ENCODE results near the gene CEP112. TPM values are rescaled to one million over a fixed set of nuclear protein-coding genes. Genes with fewer than 3 reads are reported as not detected.

The CEP112 gene
- total and polyA plus RNA-seq, 2 of the 4 experiments (the other 2 are of a cell fraction): 2.5 to 5.6 TPM

- H3K27me3 ChIP-seq (ENCODE audit: control insufficient read depth, insufficient read depth, low read length): peaks cover 1% of the 10 kb centered on the region; the same call in 1 of the 2 replicates
- H4K20me1 ChIP-seq (ENCODE audit: insufficient read depth, low read length): no peaks in the 10 kb centered on the region
- H3K23ac ChIP-seq (ENCODE audit: low read depth, low read length): no peak overlapping the region
- H2AK5ac ChIP-seq (ENCODE audit: low read depth, low read length): no peak overlapping the region
- H2BK5ac ChIP-seq (ENCODE audit: low read depth, low read length, poor library complexity, severe bottlenecking): no peak overlapping the region
- H3K79me1 ChIP-seq (ENCODE audit: low read depth in 1 of 2, low read length in 2 of 2): no peaks in the 10 kb centered on the region
- H4K91ac ChIP-seq (ENCODE audit: insufficient read depth, low read depth, low read length): no peak overlapping the region
- no peak overlapping the region for H3K9ac ChIP-seq (ENCODE audit: low read depth, low read length)
- CTCF ChIA-PET: no interaction called here
- no peak overlapping the region for H4K8ac ChIP-seq (ENCODE audit: low read depth in 2 of 2, low read length in 2 of 2)
- no peaks in the 10 kb centered on the region for H3K9me1 ChIP-seq (ENCODE audit: insufficient read depth, low read length)
- no peaks in the 10 kb centered on the region for H3K36me3 ChIP-seq (ENCODE audit: control insufficient read depth, insufficient read depth, low read length)
- H3K27ac ChIP-seq (ENCODE audit: insufficient read depth, low read length): no peak overlapping the region
- peaks cover 3% of the 10 kb centered on the region for H3K9me3 ChIP-seq (ENCODE audit: control insufficient read depth, insufficient read depth, low read length)
- ATAC-seq (ENCODE audit: low read depth) (no peak), DNase-seq (no peak)
- H3K4ac ChIP-seq (ENCODE audit: low read depth, low read length): no peak overlapping the region
- no peak overlapping the region for H3K4me3 ChIP-seq (ENCODE audit: insufficient read depth, low read depth, low read length)
- TF ChIP-seq USF2 (IDR thresholded peaks at IDR 0.05; ENCODE audit: low read depth, low read length) (no peak), MXI1 (IDR thresholded peaks at IDR 0.05; ENCODE audit: borderline replicate concordance, low read depth, low read length) (no peak), ELK1 (IDR thresholded peaks at IDR 0.05; ENCODE audit: borderline replicate concordance, low read depth, low read length) (no peak), SMC3 (IDR thresholded peaks at IDR 0.05; ENCODE audit: low read depth, low read length) (no peak), RAD21 (IDR thresholded peaks at IDR 0.05; ENCODE audit: low read length) (no peak), NFE2L2 (IDR thresholded peaks at IDR 0.05; ENCODE audit: low read depth, low read length) (no peak)
- in situ Hi-C loops (cut with MboI; ENCODE audit: low sequenced_read_pairs) (no loop called here), intact Hi-C loops (cut with micrococcal nuclease) (no loop called here), dilution Hi-C loops (cut with HindIII; ENCODE audit: low sequenced_read_pairs, unreplicated experiment) (no loop called here)
- no peak overlapping the region for H3K14ac ChIP-seq (replicated peaks; ENCODE audit: low read depth, low read length)
- no peak overlapping the region for H2BK20ac ChIP-seq (ENCODE audit: low read depth, low read length)
- no peak overlapping the region for H2AFZ ChIP-seq (replicated peaks; ENCODE audit: low read length, poor library complexity)
- no CpG with 5 or more reads among the region's 3 CpGs for WGBS, 2 experiments (ENCODE audit: extremely low coverage in 2 of 2, insufficient read length in 1 of 2)
- no peak overlapping the region for H4K5ac ChIP-seq (ENCODE audit: low read depth, low read length)
- H2BK120ac ChIP-seq (ENCODE audit: low read depth, low read length): no peak overlapping the region
- no TSS peak for BruUV-seq (replicated peaks)
- H2BK15ac ChIP-seq (ENCODE audit: low read depth, low read length): no peak overlapping the region
- H2AK9ac ChIP-seq (replicated peaks; ENCODE audit: low read depth, low read length, poor library complexity): no peak overlapping the region
- H3K56ac ChIP-seq (ENCODE audit: extremely low read depth, insufficient read depth, low read length): no peak overlapping the region
- POLR2A ChIA-PET (ENCODE audit: unreplicated experiment): no interaction called here
- no peak overlapping the region for H3K18ac ChIP-seq (ENCODE audit: low read depth, low read length)
- peaks cover 3% of the 10 kb centered on the region; the same call in 1 of the 2 replicates for H3K4me1 ChIP-seq (ENCODE audit: control insufficient read depth, insufficient read depth, low read length)
- peak overlapping the region; percentile 10; the same call in 1 of the 2 replicates for H3K4me2 ChIP-seq (ENCODE audit: low read depth, low read length)
Measured at GRCh38 chr17:65637786-65638185, 554.1 kb downstream of the CEP112 start.

Data from IMR-90 (cell line).